ENCODE results near the gene DPP6. TPM values are rescaled to one million over a fixed set of nuclear protein-coding genes. Genes with fewer than 3 reads are reported as not detected.

DPP6 gene
- total RNA-seq, 1 experiment from 2014 or later: not detected

GRCh38 chr7:154855366-154855765 is 803.2 kb downstream of the DPP6 start:
- CTCF ChIA-PET: no interaction called here
- H3K9me3 ChIP-seq (ENCODE audit: control insufficient read depth, insufficient read depth, low read depth, low read length): no peaks in the 10 kb centered on the region
- DNase-seq (ENCODE audit: low read depth, low spot score): no peak
- TF ChIP-seq, protein P1, sequence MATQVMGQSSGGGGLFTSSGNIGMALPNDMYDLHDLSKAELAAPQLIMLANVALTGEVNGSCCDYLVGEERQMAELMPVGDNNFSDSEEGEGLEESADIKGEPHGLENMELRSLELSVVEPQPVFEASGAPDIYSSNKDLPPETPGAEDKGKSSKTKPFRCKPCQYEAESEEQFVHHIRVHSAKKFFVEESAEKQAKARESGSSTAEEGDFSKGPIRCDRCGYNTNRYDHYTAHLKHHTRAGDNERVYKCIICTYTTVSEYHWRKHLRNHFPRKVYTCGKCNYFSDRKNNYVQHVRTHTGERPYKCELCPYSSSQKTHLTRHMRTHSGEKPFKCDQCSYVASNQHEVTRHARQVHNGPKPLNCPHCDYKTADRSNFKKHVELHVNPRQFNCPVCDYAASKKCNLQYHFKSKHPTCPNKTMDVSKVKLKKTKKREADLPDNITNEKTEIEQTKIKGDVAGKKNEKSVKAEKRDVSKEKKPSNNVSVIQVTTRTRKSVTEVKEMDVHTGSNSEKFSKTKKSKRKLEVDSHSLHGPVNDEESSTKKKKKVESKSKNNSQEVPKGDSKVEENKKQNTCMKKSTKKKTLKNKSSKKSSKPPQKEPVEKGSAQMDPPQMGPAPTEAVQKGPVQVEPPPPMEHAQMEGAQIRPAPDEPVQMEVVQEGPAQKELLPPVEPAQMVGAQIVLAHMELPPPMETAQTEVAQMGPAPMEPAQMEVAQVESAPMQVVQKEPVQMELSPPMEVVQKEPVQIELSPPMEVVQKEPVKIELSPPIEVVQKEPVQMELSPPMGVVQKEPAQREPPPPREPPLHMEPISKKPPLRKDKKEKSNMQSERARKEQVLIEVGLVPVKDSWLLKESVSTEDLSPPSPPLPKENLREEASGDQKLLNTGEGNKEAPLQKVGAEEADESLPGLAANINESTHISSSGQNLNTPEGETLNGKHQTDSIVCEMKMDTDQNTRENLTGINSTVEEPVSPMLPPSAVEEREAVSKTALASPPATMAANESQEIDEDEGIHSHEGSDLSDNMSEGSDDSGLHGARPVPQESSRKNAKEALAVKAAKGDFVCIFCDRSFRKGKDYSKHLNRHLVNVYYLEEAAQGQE (IDR thresholded peaks at IDR 0.05; ENCODE audit: insufficient read depth in 1 of 2, low read depth in 2 of 2, low read length in 1 of 2): no peak
- TF ChIP-seq TCF7L2 (IDR thresholded peaks at IDR 0.05; ENCODE audit: low read depth, low read length) (no peak), CTCF (IDR thresholded peaks at IDR 0.05) (no peak), SIN3A (IDR thresholded peaks at IDR 0.05; ENCODE audit: borderline replicate concordance, insufficient read depth, low read depth, low read length) (no peak), POLR2AphosphoS5 (IDR thresholded peaks at IDR 0.05; ENCODE audit: low read depth, low read length) (no peak)
- no peaks in the 10 kb centered on the region for H3K36me3 ChIP-seq (ENCODE audit: control insufficient read depth, insufficient read depth, low read length)
- intact Hi-C loops (cut with micrococcal nuclease; ENCODE audit: unreplicated experiment) (no loop called here), in situ Hi-C loops (cut with HindIII; ENCODE audit: low pct_unique_long_range_greater_than_20kb, low sequenced_read_pairs) (no loop called here)
- no peak for ATAC-seq
- H3K27me3 ChIP-seq (ENCODE audit: control insufficient read depth, insufficient read depth, low read length): no peaks in the 10 kb centered on the region; the same call in 1 of the 2 replicates
- H3K4me1 ChIP-seq (ENCODE audit: control insufficient read depth, insufficient read depth, low read length): no peaks in the 10 kb centered on the region
- no peak overlapping the region for H3K4me3 ChIP-seq (ENCODE audit: low read depth in 2 of 2, low read length in 2 of 2)
- POLR2A ChIA-PET: no interaction called here
- BruUV-seq (replicated peaks): no TSS peak
- no peak overlapping the region for H3K27ac ChIP-seq (ENCODE audit: low read length)

- BruUV-seq (replicated peaks): no TSS peak
- in situ Hi-C loops (cut with HindIII; ENCODE audit: low pct_unique_long_range_greater_than_20kb, low sequenced_read_pairs) (no loop called here), intact Hi-C loops (cut with micrococcal nuclease; ENCODE audit: unreplicated experiment) (no loop called here)
- DNase-seq (ENCODE audit: low read depth, low spot score) (no peak), ATAC-seq (no peak)
- Histone ChIP-seq H3K4me3 (ENCODE audit: low read depth in 2 of 2, low read length in 2 of 2) (no peak overlapping the region), H3K9me3 (ENCODE audit: control insufficient read depth, insufficient read depth, low read depth, low read length) (no peaks in the 10 kb centered on the region), H3K4me1 (ENCODE audit: control insufficient read depth, insufficient read depth, low read length) (no peaks in the 10 kb centered on the region), H3K36me3 (ENCODE audit: control insufficient read depth, insufficient read depth, low read length) (no peaks in the 10 kb centered on the region), H3K27me3 (ENCODE audit: control insufficient read depth, insufficient read depth, low read length) (no peaks in the 10 kb centered on the region), H3K27ac (ENCODE audit: low read length) (no peak overlapping the region)
- POLR2A ChIA-PET: no interaction called here
- CTCF ChIA-PET: no interaction called here
- TF ChIP-seq CTCF (IDR thresholded peaks at IDR 0.05): no peak
- no peak for TF ChIP-seq POLR2AphosphoS5 (IDR thresholded peaks at IDR 0.05; ENCODE audit: low read depth, low read length)
- no peak for TF ChIP-seq TCF7L2 (IDR thresholded peaks at IDR 0.05; ENCODE audit: low read depth, low read length)
- TF ChIP-seq, protein P1 (IDR thresholded peaks at IDR 0.05; ENCODE audit: insufficient read depth in 1 of 2, low read depth in 2 of 2, low read length in 1 of 2): no peak
- no peak for TF ChIP-seq SIN3A (IDR thresholded peaks at IDR 0.05; ENCODE audit: borderline replicate concordance, insufficient read depth, low read depth, low read length)
These were observed 804.5 kb downstream of the DPP6 start for GRCh38 chr7:154856733-154857132.

Measured in Panc1 (cell line).